Measurements from ENCODE around the gene GPR137C. TPM values are rescaled to one million over a fixed set of nuclear protein-coding genes. Genes with fewer than 3 reads are reported as not detected.

Gene GPR137C
- total RNA-seq, 1 experiment from 2014 or later, result 4.3 TPM

GRCh38 chr14:52545584-52546317, 6.9 kb upstream of the GPR137C start:
- Mint-ChIP-seq H3K27ac (peak overlapping the region; percentile 58 to 88 (median 67)), H3K4me1 (peaks cover 15 to 18% of the 10 kb centered on the region in 2 experiments), H3K4me3 (no peak overlapping the region), H3K9me3 (no peaks in the 10 kb centered on the region), H3K27me3 (ENCODE audit: low read depth) (no peaks in the 10 kb centered on the region), H3K36me3 (ENCODE audit: insufficient read depth in 1 of 3, low read depth in 3 of 3) (peaks cover 0 to 4% (median 2%) of the 10 kb centered on the region in 3 experiments; a peak in 1 of 7 replicates)
- no peaks in the 10 kb centered on the region for H3K27me3 ChIP-seq (ENCODE audit: insufficient read depth, low read length)
- H2AFZ ChIP-seq (ENCODE audit: low read length), result no peak overlapping the region
- H3K79me1 ChIP-seq (ENCODE audit: insufficient read depth, low read depth, low read length, poor library complexity, severe bottlenecking), result no peaks in the 10 kb centered on the region
- WGBS (ENCODE audit: extremely low coverage, insufficient read length, low lambda C conversion rate), result no CpG with 5 or more reads among the region's 7 CpGs
- H3K4ac ChIP-seq (ENCODE audit: low read depth, low read length), result no peak overlapping the region
- DNase-seq, result no peak
- no peak overlapping the region for H3K56ac ChIP-seq (ENCODE audit: insufficient read length, low read depth, low read length)
- no peak overlapping the region for H3K9ac ChIP-seq (ENCODE audit: extremely low read depth, insufficient read length, low read length)
- H2BK12ac ChIP-seq (ENCODE audit: insufficient read length, low read depth, low read length), result no peak overlapping the region
- no peak overlapping the region for H3K14ac ChIP-seq (ENCODE audit: insufficient read depth, low read length)
- no peak for TF ChIP-seq CTCF (conservative IDR thresholded peaks at IDR 0.05)
- no peak overlapping the region for H3T11ph ChIP-seq (ENCODE audit: low read length)
- H2AK5ac ChIP-seq (ENCODE audit: insufficient read length, low read length), result no peak overlapping the region
- no peak overlapping the region for H4K5ac ChIP-seq (ENCODE audit: insufficient read length, low read depth, low read length)
- no peaks in the 10 kb centered on the region for H3K4me1 ChIP-seq (ENCODE audit: insufficient read depth, low read length)
- H4K91ac ChIP-seq (ENCODE audit: insufficient read length, low read depth, low read length), result no peak overlapping the region
- no peaks in the 10 kb centered on the region for H3K23me2 ChIP-seq (ENCODE audit: insufficient read length, low read depth, low read length, poor library complexity, severe bottlenecking)
- no peak overlapping the region for H2BK15ac ChIP-seq (ENCODE audit: low read depth, low read length)
- no peak overlapping the region for H4K8ac ChIP-seq (replicated peaks; ENCODE audit: insufficient read length, low read depth, low read length)
- H2BK120ac ChIP-seq (ENCODE audit: low read depth, low read length, poor library complexity, severe bottlenecking), result no peak overlapping the region
- H2BK20ac ChIP-seq (ENCODE audit: low read depth, low read length, poor library complexity, severe bottlenecking), result no peak overlapping the region
- no peaks in the 10 kb centered on the region for H3K9me3 ChIP-seq (ENCODE audit: control insufficient read depth, low read depth, low read length)
- H3K27ac ChIP-seq (ENCODE audit: insufficient read length, low read depth, low read length), result no peak overlapping the region
- no peak overlapping the region for H3K18ac ChIP-seq (ENCODE audit: insufficient read length, low read depth, low read length)
- H3K23ac ChIP-seq (ENCODE audit: insufficient read length, low read depth, low read length), result no peak overlapping the region
- H2BK5ac ChIP-seq (ENCODE audit: insufficient read length, low read length), result no peak overlapping the region
- no peak overlapping the region for H3K4me2 ChIP-seq (ENCODE audit: insufficient read depth, insufficient read length, low read length)
- H4K20me1 ChIP-seq (ENCODE audit: control insufficient read depth, insufficient read depth, insufficient read length), result no peaks in the 10 kb centered on the region
- H3K79me2 ChIP-seq (ENCODE audit: insufficient read depth, low read length), result no peaks in the 10 kb centered on the region

Data from H9 (cell line).